NCI-H446 treated with DMSO at 0.1 percent for 48 hours (cell line): ENCODE data around the gene IPO4.
A peak's percentile ranks its signal among the peaks of the same experiment; 100 is the strongest.

Source experiments
- DNase-seq: peaks from one replicate; lab custom pipeline; 2025; lab: John Stamatoyannopoulos, UW

Gene IPO4

GRCh38 chr14:24146978-24147760, 41.4 kb downstream of the IPO4 start, which contains the start of gene RNF31:
RNF31 (plus strand) TSS chr14:24147498; CDS start chr14:24147699, 201 bp downstream.
- DNase-seq: peak; percentile 97

- peak; percentile 98 for DNase-seq
Observed at GRCh38 chr14:24146453-24146977, 42.1 kb downstream of the IPO4 start, which contains the start of gene PSME2. PSME2 (minus strand) TSS chr14:24146610; CDS start chr14:24146581, 29 bp downstream.

- no peak for DNase-seq
Observed at GRCh38 chr14:24145690-24146452, 42.7 kb downstream of the IPO4 start.

GRCh38 chr14:24145219-24145618, 43.4 kb downstream of the IPO4 start:
- DNase-seq: no peak

DNA sequence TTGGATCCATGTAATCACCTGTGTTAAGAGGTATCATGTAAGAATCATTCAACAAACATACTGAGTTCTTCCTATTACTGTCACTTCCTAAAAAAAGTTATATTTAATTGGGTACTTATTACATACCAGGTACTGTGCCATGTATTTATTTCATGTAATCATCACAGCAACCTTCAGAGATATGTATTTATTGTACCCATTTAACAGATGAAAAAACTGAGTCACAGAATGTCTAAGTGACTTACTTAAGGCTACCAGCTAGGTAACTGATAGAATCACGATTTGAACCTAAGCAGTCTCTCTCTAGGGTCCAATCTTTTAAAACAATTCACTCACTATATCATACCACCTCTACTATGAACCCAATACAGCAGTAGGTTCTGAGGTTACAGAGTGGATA, 44.2 kb downstream of the IPO4 start:
- DNase-seq: no peak

GRCh38 chr14:24143511-24143910, 45.1 kb downstream of the IPO4 start:
- DNase-seq: no peak

GRCh38 chr14:24141097-24141880, 47.3 kb downstream of the IPO4 start, which contains the start of gene EMC9:
EMC9 (minus strand) TSS chr14:24141591; CDS start chr14:24141304, 287 bp downstream.
- peak; percentile 99 for DNase-seq

DNA sequence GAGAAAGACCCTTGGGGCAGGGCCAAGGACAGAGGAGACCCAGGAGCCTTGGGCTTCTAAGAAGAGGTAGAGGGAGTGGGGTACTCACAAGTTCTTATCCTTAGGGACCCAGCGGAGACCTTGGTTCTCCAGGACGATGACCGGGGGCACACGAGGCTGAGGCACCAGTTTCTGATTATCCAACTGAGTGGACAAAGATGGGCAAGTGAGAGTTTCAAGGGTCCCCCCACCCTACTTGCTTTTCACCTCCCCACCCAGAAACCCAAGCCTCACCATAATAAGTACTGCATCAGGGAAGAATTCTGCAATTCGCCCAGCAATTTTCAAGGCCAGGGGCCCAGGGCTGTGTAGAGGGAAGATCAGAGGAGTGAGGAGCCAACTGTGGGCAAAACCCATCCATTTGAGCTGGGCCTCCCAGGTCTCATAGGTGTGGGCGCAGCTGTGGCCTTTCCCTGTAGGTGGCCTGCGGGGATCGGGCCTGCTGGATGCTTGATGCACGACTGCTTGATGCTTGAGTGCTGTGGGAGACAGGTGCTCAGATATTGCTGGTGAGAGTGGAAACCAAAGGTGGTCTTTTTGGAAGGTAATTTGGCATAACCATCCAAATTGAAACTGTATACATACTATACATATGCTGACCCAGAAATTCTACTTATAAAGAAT, 49.2 kb downstream of the IPO4 start:
- no peak for DNase-seq

GRCh38 chr14:24138396-24139271, 50.0 kb downstream of the IPO4 start:
- no peak for DNase-seq

- DNase-seq: no peak
Observed at GRCh38 chr14:24137529-24138395, 50.9 kb downstream of the IPO4 start.

DNA sequence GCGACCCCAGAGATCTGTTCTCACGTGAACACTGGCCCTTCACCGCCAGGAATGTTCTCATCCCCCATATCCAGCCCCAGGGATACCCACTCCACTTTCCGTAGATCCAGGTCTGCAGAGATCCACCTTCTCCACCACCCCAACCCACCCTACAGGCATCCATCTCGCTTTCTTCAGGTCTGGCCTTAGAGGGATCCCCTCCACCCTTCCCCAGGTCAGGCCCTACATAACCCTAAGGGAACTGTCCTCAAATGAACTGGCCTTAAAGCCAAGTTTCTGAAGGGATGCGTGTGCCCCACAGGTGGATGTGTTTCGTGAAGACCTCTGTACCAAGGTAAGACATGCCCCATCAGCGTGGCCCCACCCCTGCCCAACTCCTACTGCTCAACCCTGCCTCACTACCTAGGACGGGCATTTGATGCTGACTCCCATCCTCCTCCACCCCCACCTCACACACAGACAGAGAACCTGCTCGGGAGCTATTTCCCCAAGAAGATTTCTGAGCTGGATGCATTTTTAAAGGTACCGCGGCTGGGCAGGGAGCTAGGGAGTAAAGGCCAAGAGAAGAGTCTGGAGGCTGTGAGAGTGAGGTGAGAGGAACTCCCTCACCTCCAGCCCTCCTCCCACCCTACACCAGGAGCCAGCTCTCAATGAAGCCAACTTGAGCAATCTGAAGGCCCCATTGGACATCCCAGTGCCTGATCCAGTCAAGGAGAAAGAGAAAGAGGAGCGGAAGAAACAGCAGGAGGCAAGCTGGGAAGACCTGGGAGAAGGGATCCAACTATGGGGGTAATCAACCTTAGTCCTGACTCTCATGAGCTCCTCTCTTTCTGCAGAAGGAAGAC, 51.7 kb downstream of the IPO4 start:
- DNase-seq: no peak

- DNase-seq: peak; percentile 72
Observed at GRCh38 chr14:24135834-24136683, 52.6 kb downstream of the IPO4 start, which contains the start of gene PSME1. PSME1 (plus strand) TSS chr14:24136194; CDS start chr14:24136263, 69 bp downstream.

GRCh38 chr14:24135584-24135833, 53.1 kb downstream of the IPO4 start:
- DNase-seq: no peak

GRCh38 chr14:24133735-24134134, 54.9 kb downstream of the IPO4 start:
- DNase-seq: no peak

- no peak for DNase-seq
Observed at GRCh38 chr14:24132976-24133375, 55.6 kb downstream of the IPO4 start.

GRCh38 chr14:24132061-24132685, 56.4 kb downstream of the IPO4 start:
- DNase-seq: no peak

- no peak for DNase-seq
Observed at GRCh38 chr14:24131549-24131966, 57.1 kb downstream of the IPO4 start.
